Stimulated activated CD8-positive, alpha-beta memory T cell treated with anti-CD3 and anti-CD28 coated beads, Interleukin-7, amount 100 ng/mL, for 48 hours (primary cell): ENCODE results near the gene COX6B1.
"Not testable (repeated sequence)": the region's sequence is repeated elsewhere in the genome, so short reads cannot be mapped to it uniquely, and the experiment has no call there.

ENCODE experiments used
- DNase-seq, 2 donors: peaks; one replicate each; pipeline ENCODE4 v3.0.0-alpha.2; 2020; ENCODE audit warnings: low read depth in 1 of 2; ENCODE audit errors: extremely low read depth in 1 of 2

COX6B1 gene

GRCh38 chr19:35665157-35665556 lies 17.0 kb downstream of the COX6B1 start:
- DNase-seq, result no peak

- no peak for DNase-seq
Observed at GRCh38 chr19:35665604-35666003, 17.5 kb downstream of the COX6B1 start.

GRCh38 chr19:35666251-35666913 lies 18.3 kb downstream of the COX6B1 start, which contains the start of gene UPK1A:
Gene UPK1A, plus strand, starts transcription at chr19:35666517. Its CDS starts 296 bp downstream, at chr19:35666813.
- no peak for DNase-seq

GRCh38 chr19:35669566-35669965 lies 21.4 kb downstream of the COX6B1 start:
- DNase-seq, result no peak

- no peak for DNase-seq
Observed at GRCh38 chr19:35669974-35670373, 21.9 kb downstream of the COX6B1 start.

DNA sequence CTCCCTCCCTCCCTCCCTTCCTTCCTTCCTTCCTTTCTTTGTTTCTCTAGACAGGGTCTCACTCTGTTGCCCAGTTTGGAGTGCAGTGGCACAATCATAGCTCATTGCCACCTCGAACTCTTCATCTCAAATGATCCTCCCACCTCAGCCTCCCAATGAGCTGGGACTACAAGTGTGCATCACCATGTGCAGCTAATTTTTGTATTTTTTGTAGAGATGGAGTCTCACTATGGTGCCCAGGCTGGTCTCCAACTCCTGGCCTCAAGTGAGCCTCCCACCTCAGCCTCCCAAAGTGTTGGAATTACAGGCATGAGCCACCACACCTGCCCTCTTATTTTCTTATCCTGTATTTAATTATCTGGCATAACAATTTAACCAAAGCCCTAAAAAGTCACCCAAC lies 22.6 kb downstream of the COX6B1 start:
- no peak for DNase-seq

DNA sequence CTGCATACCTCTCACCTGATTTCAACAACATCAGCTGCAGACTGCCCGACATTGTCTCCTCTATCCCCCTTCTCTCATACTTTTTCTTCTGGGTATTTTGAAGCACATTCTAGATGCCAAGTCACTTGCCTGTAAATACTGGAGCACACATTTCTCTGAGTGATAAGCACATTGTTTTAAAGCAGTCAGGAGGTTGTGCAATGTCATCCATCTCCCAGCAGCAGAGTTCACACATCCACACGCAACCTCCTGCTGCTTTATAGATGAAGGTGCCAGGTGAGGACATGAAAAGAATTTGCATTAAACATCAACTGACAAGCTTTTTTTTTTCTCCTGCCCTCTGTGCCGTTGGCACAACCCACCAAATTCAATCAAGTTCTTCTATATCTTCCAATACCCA lies 23.7 kb downstream of the COX6B1 start:
- DNase-seq, result no peak

- DNase-seq, result peak; percentile 29 to 53
Observed at GRCh38 chr19:35673121-35673804, 25.1 kb downstream of the COX6B1 start.

GRCh38 chr19:35675589-35676140 lies 27.5 kb downstream of the COX6B1 start:
- no peak for DNase-seq

- DNase-seq, result no peak
Observed at GRCh38 chr19:35689836-35690235, 41.7 kb downstream of the COX6B1 start.

DNA sequence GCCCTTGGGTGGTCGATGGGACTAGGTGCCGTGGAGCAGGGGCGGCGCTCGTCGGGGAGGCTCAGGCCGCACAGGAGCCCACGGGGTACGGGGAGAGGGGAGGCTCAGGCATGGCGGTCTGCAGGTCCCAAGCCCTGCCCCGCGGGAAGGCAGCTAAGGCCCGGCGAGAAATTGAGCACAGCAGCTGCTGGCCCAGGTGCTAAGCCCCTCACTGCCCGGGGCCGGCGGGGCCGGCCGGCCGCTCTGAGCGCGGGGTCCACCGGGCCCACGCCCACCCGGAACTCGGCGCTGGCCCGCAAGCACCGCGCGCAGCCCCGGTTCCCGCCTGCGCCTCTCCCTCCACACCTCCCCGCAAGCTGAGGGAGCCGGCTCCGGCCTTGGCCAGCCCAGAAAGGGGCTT lies 43.0 kb downstream of the COX6B1 start:
- DNase-seq, result not testable (repeated sequence)

DNA sequence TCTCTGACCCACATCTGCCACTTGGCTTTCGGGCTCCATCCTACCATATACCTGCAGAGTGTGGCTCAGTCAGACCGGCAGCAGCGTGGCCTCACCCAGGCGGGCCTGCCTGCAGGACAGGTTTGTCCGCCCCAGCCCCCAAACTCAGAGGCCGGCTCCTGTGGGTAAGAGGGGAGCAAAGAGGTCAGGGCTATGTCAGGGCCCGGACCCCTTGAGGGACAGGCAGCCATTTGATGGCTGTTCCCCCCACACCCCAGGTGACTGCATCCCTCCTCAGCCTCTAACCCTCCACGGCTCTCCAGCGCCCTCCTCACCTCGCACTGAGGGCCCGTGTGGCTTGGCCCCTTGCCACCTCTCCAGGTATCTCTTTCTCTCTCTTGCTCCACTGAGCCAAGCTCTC lies 43.9 kb downstream of the COX6B1 start:
- no peak for DNase-seq

DNA sequence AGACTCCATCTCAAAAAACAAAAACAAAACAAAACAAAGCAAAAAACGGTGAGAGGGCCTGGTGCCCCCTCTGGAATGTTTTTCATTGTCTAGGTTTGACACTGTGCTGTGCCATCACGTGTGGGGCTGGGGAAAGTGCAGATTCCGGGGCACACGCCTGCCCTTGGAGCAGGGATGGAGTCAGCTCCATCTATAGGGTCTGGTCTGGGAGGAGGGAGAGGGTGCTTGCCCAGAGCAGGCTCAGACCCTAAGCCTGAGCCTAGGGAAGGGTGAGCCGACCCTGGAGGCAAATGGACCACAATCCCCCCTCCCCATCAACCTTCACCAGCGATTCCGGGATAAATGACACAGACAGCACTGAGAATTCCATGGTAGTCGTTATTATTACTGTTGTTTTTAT lies 45.3 kb downstream of the COX6B1 start:
- DNase-seq, result no peak

- peak; percentile 81 to 87 for DNase-seq
Observed at GRCh38 chr19:35693835-35694599, 45.9 kb downstream of the COX6B1 start.

DNA sequence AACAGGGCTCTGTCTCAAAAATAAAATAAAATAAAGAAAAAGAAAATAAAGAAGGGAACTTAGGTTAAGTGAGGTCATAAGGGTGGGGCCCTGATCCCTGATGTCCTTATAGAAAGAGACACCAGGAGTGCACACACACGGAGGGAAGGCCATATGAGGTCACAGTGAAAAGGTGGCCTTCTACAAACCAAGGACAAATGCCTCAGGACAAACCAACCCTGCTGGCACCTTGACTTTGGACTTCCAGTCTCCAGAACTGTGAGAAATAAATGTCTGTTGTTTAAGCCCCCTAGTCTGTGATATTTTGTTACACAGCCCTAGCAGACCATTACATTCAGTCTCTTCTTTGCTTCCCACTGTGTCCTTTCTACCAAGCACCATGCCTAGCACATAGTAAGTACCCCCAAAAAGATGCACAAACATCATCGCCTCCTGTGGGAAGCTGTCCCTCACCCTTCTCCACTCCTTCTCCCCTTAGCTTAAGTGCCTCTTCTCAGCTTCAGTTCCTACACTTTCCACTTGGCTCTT lies 47.8 kb downstream of the COX6B1 start:
- DNase-seq, result no peak

DNA sequence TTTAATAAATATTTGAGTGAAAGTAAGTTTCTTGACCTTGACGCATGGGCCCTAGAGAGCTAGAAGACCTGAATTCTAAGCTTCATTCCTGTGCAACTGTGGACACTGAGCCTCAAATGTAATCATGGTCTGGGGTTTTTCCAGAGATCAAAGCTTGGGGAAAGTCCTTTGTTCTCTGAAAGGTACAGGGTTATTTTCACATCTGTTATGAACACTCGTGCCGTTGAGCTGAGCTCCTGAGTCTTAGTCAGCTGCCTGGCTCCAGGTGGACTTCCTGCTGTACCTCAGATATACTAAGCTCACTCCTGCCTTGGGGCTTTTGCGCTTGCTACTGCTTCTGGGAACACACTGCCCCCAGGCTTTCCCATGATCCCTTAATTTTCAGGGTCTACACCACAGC lies 48.7 kb downstream of the COX6B1 start:
- DNase-seq, result no peak

GRCh38 chr19:35702223-35703012 lies 54.3 kb downstream of the COX6B1 start:
- DNase-seq, result peak; percentile 88 to 97

DNA sequence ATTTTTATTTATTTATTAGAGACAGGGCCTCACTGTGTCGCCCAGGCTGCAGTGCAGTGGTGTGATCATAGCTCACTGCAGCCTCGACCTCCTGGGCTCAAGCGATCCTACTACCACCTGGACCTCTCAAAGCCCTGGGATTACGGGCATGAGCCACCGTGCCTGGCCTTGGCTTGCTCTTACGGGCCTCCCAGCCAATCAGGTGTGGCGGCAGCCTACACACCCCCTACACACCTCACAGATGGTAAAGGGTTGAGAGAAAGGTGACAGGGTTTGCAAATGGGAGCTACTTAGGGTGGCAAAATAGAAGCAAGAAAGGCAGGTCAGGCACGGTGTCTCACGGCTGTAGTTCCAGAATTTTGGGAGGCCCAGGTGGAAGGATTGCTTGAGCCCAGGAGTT lies 55.2 kb downstream of the COX6B1 start:
- no peak for DNase-seq

DNA sequence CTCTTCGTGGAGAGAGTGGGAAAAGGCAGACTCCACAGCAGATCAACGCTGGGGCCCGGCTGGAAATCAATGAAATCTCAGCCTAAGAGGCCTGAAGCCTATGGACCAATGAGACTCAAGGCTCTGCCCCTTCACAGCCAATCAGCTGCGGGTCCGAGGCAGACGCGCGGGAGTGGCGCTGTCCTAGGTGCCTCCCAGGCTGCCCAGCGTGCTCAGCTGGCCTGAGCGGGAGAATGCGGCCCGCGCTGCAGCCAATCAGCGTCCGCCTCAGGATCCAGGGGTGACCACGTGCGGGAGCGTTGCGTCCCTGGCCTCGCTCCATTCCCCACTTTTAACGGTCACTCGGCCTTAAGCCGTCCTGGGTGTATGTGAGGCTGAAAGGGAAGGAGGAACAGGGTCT lies 56.1 kb downstream of the COX6B1 start, which contains the start of gene ZBTB32:
Gene ZBTB32, plus strand, starts transcription at position 341 of the 400 bp plus-strand sequence. CDS start 10,069 bp downstream, outside the sequence.
- DNase-seq, result no peak
